K562 (cell line): ENCODE data around the gene IL37. TPM values are rescaled to one million over a fixed set of nuclear protein-coding genes. Genes with fewer than 3 reads are reported as not detected.

Experiments used
- CBFA2T2 ChIP-seq: fragments of 450-650 bp; conservative IDR thresholded peaks from 2 replicates; pipeline ENCODE4 v1.6.1; 2017; ENCODE audit warnings: mild to moderate bottlenecking
- CBFA2T3 ChIP-seq: fragments of 450-650 bp; IDR thresholded peaks from 2 replicates; pipeline ENCODE4 v1.6.1; 2017
- CEBPZ ChIP-seq: fragments of 150-350 bp; IDR thresholded peaks from 2 replicates; pipeline ENCODE4 v1.6.1; 2014; ENCODE audit warnings: low read depth, mild to moderate bottlenecking, low read length, borderline replicate concordance
- EP300 ChIP-seq: IDR thresholded peaks from 2 replicates; pipeline ENCODE4 v1.6.1; 2012; ENCODE audit warnings: low read length, improper control_type of control experiment
- ESRRA ChIP-seq: fragments of 450-650 bp; IDR thresholded peaks from 2 replicates; pipeline ENCODE4 v1.6.1; 2014; ENCODE audit warnings: low read depth, mild to moderate bottlenecking, moderate library complexity, borderline replicate concordance
- FOSL1 ChIP-seq: fragments of 200-800 bp; sonication (Bioruptor generic); conservative IDR thresholded peaks from 2 replicates; pipeline ENCODE4 v1.6.1; 2016; ENCODE audit warnings: missing genetic modification characterization, missing compliant biosample characterization
- HDAC1 ChIP-seq, 2 experiments: fragments of 450-650 bp; IDR thresholded peaks; 2 replicates each; pipeline ENCODE4 v1.6.1; 2016 to 2017; ENCODE audit warnings: inconsistent platforms in 1 of 2, mild to moderate bottlenecking in 1 of 2, moderate library complexity in 1 of 2
- HMG20A ChIP-seq: fragments of 450-650 bp; formaldehyde crosslinking; conservative IDR thresholded peaks from 2 replicates; pipeline ENCODE4 v1.4.0; 2020; ENCODE audit warnings: mild to moderate bottlenecking, mixed read lengths
- IRF9 ChIP-seq: fragments of 450-650 bp; IDR thresholded peaks from 2 replicates; pipeline ENCODE4 v1.6.1; 2016; ENCODE audit warnings: missing biosample characterization, missing genetic modification characterization
- KDM2B ChIP-seq: fragments of 250-450 bp; sonication (Bioruptor Pico); IDR thresholded peaks from 2 replicates; pipeline ENCODE4 v1.8.0; 2021; ENCODE audit warnings: mild to moderate bottlenecking, moderate library complexity
- KLF16 ChIP-seq: IDR thresholded peaks from 2 replicates; pipeline ENCODE4 v1.6.1; 2016; ENCODE audit warnings: antibody characterized with exemption
- MCM5 ChIP-seq: fragments of 450-650 bp; IDR thresholded peaks from 2 replicates; pipeline ENCODE4 v1.6.1; 2016; ENCODE audit warnings: low read depth
- NFIC ChIP-seq: fragments of 450-650 bp; IDR thresholded peaks from 2 replicates; pipeline ENCODE4 v1.6.1; 2017; ENCODE audit warnings: mild to moderate bottlenecking, inconsistent platforms
- PRPF4 ChIP-seq: fragments of 200-400 bp; formaldehyde crosslinking; IDR thresholded peaks from one replicate; pipeline ENCODE4 v1.6.1; 2017; ENCODE audit warnings: low read length, low read depth, mild to moderate bottlenecking; ENCODE audit not compliant: insufficient read depth, poor library complexity, severe bottlenecking
- RBM14 ChIP-seq: fragments of 200-400 bp; formaldehyde crosslinking; IDR thresholded peaks from 2 replicates; pipeline ENCODE4 v1.6.1; 2018; ENCODE audit warnings: low read depth, mild to moderate bottlenecking, low read length, moderate library complexity, borderline replicate concordance; ENCODE audit not compliant: insufficient read depth
- RFX7 ChIP-seq: fragments of 250-450 bp; sonication (Bioruptor Pico); IDR thresholded peaks from 2 replicates; pipeline ENCODE4 v1.5.1; 2021; ENCODE audit warnings: mild to moderate bottlenecking
- SMAD2 ChIP-seq: fragments of 150-350 bp; IDR thresholded peaks from 2 replicates; pipeline ENCODE4 v1.6.1; 2014; ENCODE audit warnings: low read depth, mild to moderate bottlenecking, low read length
- TAF15 ChIP-seq: fragments of 200-400 bp; formaldehyde crosslinking; IDR thresholded peaks from 2 replicates; pipeline ENCODE4 v1.6.1; 2017; ENCODE audit warnings: mild to moderate bottlenecking, low read depth, low read length, moderate library complexity
- TAL1 ChIP-seq: fragments of 450-650 bp; IDR thresholded peaks from 2 replicates; pipeline ENCODE4 v1.6.1; 2016; ENCODE audit warnings: mild to moderate bottlenecking
- ZKSCAN8 ChIP-seq: fragments of 200-800 bp; sonication (Bioruptor generic); IDR thresholded peaks from 2 replicates; pipeline ENCODE4 v1.6.1; 2016; ENCODE audit warnings: missing genetic modification characterization, missing compliant biosample characterization
- ZNF175 ChIP-seq: fragments of 200-800 bp; sonication (Bioruptor generic); IDR thresholded peaks from 2 replicates; pipeline ENCODE4 v1.6.1; 2016; ENCODE audit warnings: low read depth, mild to moderate bottlenecking, missing genetic modification characterization, missing compliant biosample characterization
- polyA plus RNA-seq, 8 experiments: library from polyadenylated mRNA; depleted of rRNA in 4 of 8; stranded (reverse) in 5 of 8; unstranded in 3 of 8; fragments of >200 nt; fragmentation: Nextera tagmentation in 2 of 8; fragmentation: Illumina TruSeq in 1 of 8; extraction: Ambion mirVana in 2 of 8; extraction: Trizol in 1 of 8; gene quantifications; 2 replicates each; pipeline versions ENCODE4 v1.2.1 to v1.2.3, GENCODE V29; 2011 to 2014; ENCODE audit warnings: inconsistent platforms in 1 of 8, missing spikeins in 1 of 8
- total RNA-seq, 7 experiments: library from RNA; depleted of rRNA in 6 of 7; stranded (reverse); fragments of >200 nt in 6 of 7; fragmentation: Illumina TruSeq in 2 of 7; extraction: Trizol in 2 of 7; gene quantifications; 2 replicates each; pipeline versions ENCODE4 v1.2.1 to v1.2.3, GENCODE V29; 2011 to 2021; ENCODE audit warnings: low replicate concordance in 1 of 7
- TF ChIP-seq, protein P1 (sequence below), 2 experiments: fragments of 450-650 bp; IDR thresholded peaks; 2 replicates each; pipeline ENCODE4 v1.6.1; 2018; ENCODE audit warnings: mild to moderate bottlenecking in 2 of 2, low read depth in 1 of 2; ENCODE audit not compliant: partially characterized antibody in 2 of 2

Gene IL37
- total and polyA plus RNA-seq, 9 of the 15 experiments (the other 6 are each of a cell fraction or from before 2014, with no cell fraction given) = not detected

DNA sequence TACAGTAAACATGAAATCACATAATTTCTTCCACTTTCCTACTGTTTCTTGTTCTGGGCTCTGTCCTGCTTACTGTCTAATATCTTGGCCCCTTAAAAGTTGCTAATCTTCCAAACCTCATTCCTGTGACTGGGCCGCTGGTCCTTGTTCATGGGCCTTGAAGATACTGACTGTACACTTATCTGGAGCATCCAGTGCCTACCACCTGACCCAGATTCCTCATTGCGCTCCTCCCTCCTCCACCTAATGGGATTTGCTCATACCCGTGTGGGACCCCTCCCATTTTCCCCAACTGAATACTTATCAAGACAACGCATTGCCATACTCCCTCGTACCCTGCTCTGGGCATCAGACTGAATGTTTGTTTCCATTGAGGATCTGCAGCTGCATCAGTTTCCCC lies 6.1 kb upstream of the IL37 start (continued):
- no peak for TF ChIP-seq IRF9 (tag)
- TF ChIP-seq SMAD2 = no peak
- peak; percentile 71; the same call in 1 of the 2 replicates for TF ChIP-seq EP300
- peak; percentile 24; the same call in 1 of the 2 replicates for TF ChIP-seq NFIC
- TF ChIP-seq, protein P1, sequence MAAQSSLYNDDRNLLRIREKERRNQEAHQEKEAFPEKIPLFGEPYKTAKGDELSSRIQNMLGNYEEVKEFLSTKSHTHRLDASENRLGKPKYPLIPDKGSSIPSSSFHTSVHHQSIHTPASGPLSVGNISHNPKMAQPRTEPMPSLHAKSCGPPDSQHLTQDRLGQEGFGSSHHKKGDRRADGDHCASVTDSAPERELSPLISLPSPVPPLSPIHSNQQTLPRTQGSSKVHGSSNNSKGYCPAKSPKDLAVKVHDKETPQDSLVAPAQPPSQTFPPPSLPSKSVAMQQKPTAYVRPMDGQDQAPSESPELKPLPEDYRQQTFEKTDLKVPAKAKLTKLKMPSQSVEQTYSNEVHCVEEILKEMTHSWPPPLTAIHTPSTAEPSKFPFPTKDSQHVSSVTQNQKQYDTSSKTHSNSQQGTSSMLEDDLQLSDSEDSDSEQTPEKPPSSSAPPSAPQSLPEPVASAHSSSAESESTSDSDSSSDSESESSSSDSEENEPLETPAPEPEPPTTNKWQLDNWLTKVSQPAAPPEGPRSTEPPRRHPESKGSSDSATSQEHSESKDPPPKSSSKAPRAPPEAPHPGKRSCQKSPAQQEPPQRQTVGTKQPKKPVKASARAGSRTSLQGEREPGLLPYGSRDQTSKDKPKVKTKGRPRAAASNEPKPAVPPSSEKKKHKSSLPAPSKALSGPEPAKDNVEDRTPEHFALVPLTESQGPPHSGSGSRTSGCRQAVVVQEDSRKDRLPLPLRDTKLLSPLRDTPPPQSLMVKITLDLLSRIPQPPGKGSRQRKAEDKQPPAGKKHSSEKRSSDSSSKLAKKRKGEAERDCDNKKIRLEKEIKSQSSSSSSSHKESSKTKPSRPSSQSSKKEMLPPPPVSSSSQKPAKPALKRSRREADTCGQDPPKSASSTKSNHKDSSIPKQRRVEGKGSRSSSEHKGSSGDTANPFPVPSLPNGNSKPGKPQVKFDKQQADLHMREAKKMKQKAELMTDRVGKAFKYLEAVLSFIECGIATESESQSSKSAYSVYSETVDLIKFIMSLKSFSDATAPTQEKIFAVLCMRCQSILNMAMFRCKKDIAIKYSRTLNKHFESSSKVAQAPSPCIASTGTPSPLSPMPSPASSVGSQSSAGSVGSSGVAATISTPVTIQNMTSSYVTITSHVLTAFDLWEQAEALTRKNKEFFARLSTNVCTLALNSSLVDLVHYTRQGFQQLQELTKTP (IDR thresholded peaks at IDR 0.05; ENCODE audit: low read depth in 1 of 2, partially characterized antibody in 2 of 2) = no peak
- no peak for TF ChIP-seq TAF15
- TF ChIP-seq HMG20A = no peak
- TF ChIP-seq MCM5 = no peak
- no peak for TF ChIP-seq CEBPZ
- no peak for TF ChIP-seq RFX7 (CRISPR knock-in tag)
- TF ChIP-seq CBFA2T3 = peak; percentile 92
- TF ChIP-seq RBM14 = no peak
- TF ChIP-seq ESRRA = no peak
- no peak for TF ChIP-seq PRPF4
- no peak for TF ChIP-seq KDM2B (CRISPR knock-in tag)
- peak; percentile 82 for TF ChIP-seq TAL1
- TF ChIP-seq HDAC1 (IDR thresholded peaks at IDR 0.05) = no peak
- peak; percentile 15; the same call in 1 of the 2 replicates for TF ChIP-seq KLF16
- TF ChIP-seq CBFA2T2 = peak; percentile 88
- no peak for TF ChIP-seq ZKSCAN8 (CRISPR knock-in tag)
- peak; percentile 75 for TF ChIP-seq FOSL1 (tag)
- no peak for TF ChIP-seq ZNF175 (CRISPR knock-in tag)
